ENCODE results near the gene FIGNL1.

The FIGNL1 gene

DNA sequence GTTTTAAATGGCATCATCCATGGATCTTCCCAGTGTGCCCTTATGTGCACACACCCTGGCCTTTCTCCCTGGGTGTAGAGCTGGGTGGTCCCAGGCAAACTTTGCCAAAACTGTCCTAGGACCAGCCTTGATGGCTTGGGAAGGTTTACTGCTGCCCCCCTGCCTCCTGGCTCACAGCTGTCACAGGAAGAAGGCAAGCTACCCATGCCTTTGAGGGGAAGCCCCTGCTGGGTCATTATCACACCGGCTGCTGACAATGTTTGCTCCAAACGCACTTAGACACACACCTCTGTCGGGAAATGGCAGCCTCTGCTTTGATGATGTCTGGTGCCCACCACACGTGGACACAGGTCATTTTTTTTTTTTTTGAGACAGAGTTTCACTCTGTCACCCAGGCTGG is 25.2 kb upstream of the FIGNL1 start:
- no peaks in the 10 kb centered on the region for H3K36me3 ChIP-seq
- H3K27ac ChIP-seq, result no peak overlapping the region
- TF ChIP-seq, protein P1, sequence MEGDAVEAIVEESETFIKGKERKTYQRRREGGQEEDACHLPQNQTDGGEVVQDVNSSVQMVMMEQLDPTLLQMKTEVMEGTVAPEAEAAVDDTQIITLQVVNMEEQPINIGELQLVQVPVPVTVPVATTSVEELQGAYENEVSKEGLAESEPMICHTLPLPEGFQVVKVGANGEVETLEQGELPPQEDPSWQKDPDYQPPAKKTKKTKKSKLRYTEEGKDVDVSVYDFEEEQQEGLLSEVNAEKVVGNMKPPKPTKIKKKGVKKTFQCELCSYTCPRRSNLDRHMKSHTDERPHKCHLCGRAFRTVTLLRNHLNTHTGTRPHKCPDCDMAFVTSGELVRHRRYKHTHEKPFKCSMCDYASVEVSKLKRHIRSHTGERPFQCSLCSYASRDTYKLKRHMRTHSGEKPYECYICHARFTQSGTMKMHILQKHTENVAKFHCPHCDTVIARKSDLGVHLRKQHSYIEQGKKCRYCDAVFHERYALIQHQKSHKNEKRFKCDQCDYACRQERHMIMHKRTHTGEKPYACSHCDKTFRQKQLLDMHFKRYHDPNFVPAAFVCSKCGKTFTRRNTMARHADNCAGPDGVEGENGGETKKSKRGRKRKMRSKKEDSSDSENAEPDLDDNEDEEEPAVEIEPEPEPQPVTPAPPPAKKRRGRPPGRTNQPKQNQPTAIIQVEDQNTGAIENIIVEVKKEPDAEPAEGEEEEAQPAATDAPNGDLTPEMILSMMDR (IDR thresholded peaks at IDR 0.05; ENCODE audit: low read depth, low read length), result no peak
- no peaks in the 10 kb centered on the region for H3K27me3 ChIP-seq (ENCODE audit: insufficient read depth, low read depth, severe bottlenecking)
- H3K9me3 ChIP-seq (ENCODE audit: severe bottlenecking), result no peaks in the 10 kb centered on the region
- DNase-seq, result no peak
- H3K4me3 ChIP-seq (ENCODE audit: low read depth, low read length), result no peak overlapping the region

- Histone ChIP-seq H3K4me3 (ENCODE audit: low read depth, low read length) (no peak overlapping the region), H3K27ac (no peak overlapping the region), H3K9me3 (ENCODE audit: severe bottlenecking) (no peaks in the 10 kb centered on the region), H3K36me3 (no peaks in the 10 kb centered on the region), H3K27me3 (ENCODE audit: insufficient read depth, low read depth, severe bottlenecking) (no peaks in the 10 kb centered on the region)
- DNase-seq, result no peak
- TF ChIP-seq, protein P1 (IDR thresholded peaks at IDR 0.05; ENCODE audit: low read depth, low read length), result no peak
Observed at GRCh38 chr7:50474382-50475160, 24.4 kb upstream of the FIGNL1 start.

GRCh38 chr7:50473531-50473930 is 23.4 kb upstream of the FIGNL1 start:
- Histone ChIP-seq H3K36me3 (no peaks in the 10 kb centered on the region), H3K9me3 (ENCODE audit: severe bottlenecking) (no peaks in the 10 kb centered on the region), H3K27me3 (ENCODE audit: insufficient read depth, low read depth, severe bottlenecking) (no peaks in the 10 kb centered on the region), H3K4me3 (ENCODE audit: low read depth, low read length) (no peak overlapping the region), H3K27ac (no peak overlapping the region)
- TF ChIP-seq, protein P1 (IDR thresholded peaks at IDR 0.05; ENCODE audit: low read depth, low read length), result no peak
- DNase-seq, result no peak

- Histone ChIP-seq H3K27ac (no peak overlapping the region), H3K27me3 (ENCODE audit: insufficient read depth, low read depth, severe bottlenecking) (no peaks in the 10 kb centered on the region), H3K4me3 (ENCODE audit: low read depth, low read length) (no peak overlapping the region), H3K9me3 (ENCODE audit: severe bottlenecking) (no peaks in the 10 kb centered on the region), H3K36me3 (no peaks in the 10 kb centered on the region)
- no peak for DNase-seq
- TF ChIP-seq, protein P1 (IDR thresholded peaks at IDR 0.05; ENCODE audit: low read depth, low read length), result no peak
Observed at GRCh38 chr7:50472427-50472826, 22.3 kb upstream of the FIGNL1 start.

GRCh38 chr7:50471970-50472369 is 21.8 kb upstream of the FIGNL1 start:
- H3K27ac ChIP-seq, result no peak overlapping the region
- no peak overlapping the region for H3K4me3 ChIP-seq (ENCODE audit: low read depth, low read length)
- H3K36me3 ChIP-seq, result no peaks in the 10 kb centered on the region
- H3K27me3 ChIP-seq (ENCODE audit: insufficient read depth, low read depth, severe bottlenecking), result no peaks in the 10 kb centered on the region
- no peaks in the 10 kb centered on the region for H3K9me3 ChIP-seq (ENCODE audit: severe bottlenecking)
- TF ChIP-seq, protein P1 (IDR thresholded peaks at IDR 0.05; ENCODE audit: low read depth, low read length), result no peak
- DNase-seq, result no peak

All from WERI-Rb-1 (cell line).